Endothelial cell of umbilical vein (primary cell): ENCODE measurements around the gene MCU.

ENCODE experiments used
- CTCF ChIP-seq, 2 donors: IDR thresholded peaks; 1 replicate in 1 of 2; 2 replicates in 1 of 2; pipeline ENCODE4 v1.5.1; 2011; ENCODE audit warnings: low read length in 2 of 2, mild to moderate bottlenecking in 2 of 2, moderate library complexity in 2 of 2, control low read depth in 1 of 2, inconsistent platforms in 1 of 2, low read depth in 1 of 2; ENCODE audit not compliant: insufficient read depth in 1 of 2; ENCODE audit errors: extremely low read depth in 1 of 2
- EZH2 ChIP-seq: IDR thresholded peaks from 2 replicates; pipeline ENCODE4 v1.6.1; 2012; ENCODE audit warnings: borderline replicate concordance, low read depth, mild to moderate bottlenecking, moderate library complexity, low read length, inconsistent platforms; ENCODE audit not compliant: severe bottlenecking
- FOS ChIP-seq: IDR thresholded peaks from 2 replicates; pipeline ENCODE4 v1.6.1; 2011; ENCODE audit warnings: mild to moderate bottlenecking, low read length, moderate library complexity, borderline replicate concordance; ENCODE audit not compliant: insufficient read depth
- MYC ChIP-seq: IDR thresholded peaks from one replicate; pipeline ENCODE4 v1.6.1; 2011; ENCODE audit warnings: mild to moderate bottlenecking, low read depth, low read length
- POLR2A ChIP-seq: IDR thresholded peaks from 2 replicates; pipeline ENCODE4 v1.6.1; 2012; ENCODE audit warnings: low read depth, mild to moderate bottlenecking, control low read depth, low read length

GRCh38 chr10:72746426-72747363 is 54.8 kb downstream of the MCU start:
- TF ChIP-seq EZH2 (no peak), CTCF (IDR thresholded peaks at IDR 0.05; ENCODE audit: extremely low read depth in 1 of 2, insufficient read depth in 1 of 2, low read depth in 1 of 2, low read length in 2 of 2) (no peak), MYC (no peak), FOS (no peak), POLR2A (no peak)
